NCI-H1092 (cell line): Measurements from ENCODE around the gene SPACA4.

ENCODE experiments used
- DNase-seq: peaks from one replicate; lab custom pipeline; 2025; lab: John Stamatoyannopoulos, UW

The SPACA4 gene

DNA sequence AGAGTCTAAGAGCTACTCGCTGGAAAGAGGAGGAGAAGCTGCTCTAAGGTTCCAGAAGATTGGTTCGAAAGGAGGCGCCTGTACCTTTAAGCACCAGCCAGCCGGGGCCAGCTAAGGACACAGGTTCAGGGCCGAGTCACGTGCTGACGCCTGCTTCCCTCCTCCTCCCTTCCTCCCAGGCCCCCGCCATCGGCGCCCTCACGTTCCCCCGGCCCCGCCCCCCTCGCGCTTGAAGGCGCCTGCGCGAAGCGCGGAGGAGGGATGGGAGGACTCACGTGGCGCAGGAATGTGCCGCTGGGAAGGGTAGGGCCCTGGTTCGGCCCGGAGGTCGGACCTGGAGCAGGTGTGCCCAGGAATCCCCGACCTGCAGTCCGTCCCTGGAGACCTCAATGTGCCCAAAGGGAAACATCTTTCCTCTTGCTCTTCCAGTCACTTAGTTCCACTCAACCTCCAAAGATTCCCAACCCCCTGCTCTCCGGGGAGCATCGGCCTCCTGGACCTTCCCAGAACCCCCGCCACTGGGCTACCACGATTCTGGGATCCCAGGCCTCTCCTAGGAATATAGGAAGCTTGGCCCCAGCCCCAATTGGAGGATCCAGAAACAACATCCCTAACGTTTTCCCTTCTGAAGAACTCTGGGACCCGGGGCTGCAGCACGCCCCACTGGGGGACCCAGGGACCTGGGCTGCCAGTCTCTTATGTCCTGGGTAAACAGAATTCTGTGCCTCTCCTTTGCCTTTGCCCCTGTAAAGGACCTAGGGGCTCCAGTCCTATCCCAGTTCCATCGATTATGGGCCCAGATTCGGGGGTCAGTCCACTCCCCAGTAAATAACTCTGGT is 28.1 kb downstream of the SPACA4 start:
- DNase-seq: peak; percentile 89

DNA sequence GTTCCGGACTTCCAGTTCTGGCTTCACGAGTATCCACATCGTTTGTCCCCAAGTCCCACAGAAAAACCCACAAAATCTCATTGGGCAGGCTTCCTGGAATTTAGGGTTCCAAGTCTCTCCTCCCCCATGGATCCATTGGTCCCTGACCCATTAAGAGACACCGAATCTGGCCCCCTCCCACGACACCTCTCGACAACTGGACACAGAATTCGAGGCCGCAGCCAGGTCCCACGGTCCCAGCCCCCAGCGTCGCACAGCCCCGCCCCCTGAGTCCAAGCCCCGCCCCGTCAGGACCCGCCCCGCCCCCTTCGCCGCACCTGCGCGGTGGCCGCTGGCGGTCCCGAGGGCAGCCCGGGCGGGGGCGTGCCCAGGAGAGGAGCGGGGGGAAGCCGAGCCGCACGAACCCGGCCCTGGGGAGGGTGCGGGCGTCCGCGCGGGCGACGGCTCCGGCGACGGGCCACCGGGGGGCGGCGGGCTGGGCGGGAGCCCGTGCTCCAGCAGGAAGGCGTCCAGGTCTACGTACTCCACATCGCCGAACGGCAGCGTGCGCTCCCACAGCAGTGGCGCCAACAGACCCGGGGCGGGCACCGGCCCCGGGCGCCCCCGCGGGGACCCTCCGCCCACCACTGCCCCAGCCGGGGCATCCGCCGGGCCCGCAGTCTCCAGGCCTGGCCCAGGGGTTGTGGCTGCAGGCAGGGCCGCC is 28.9 kb downstream of the SPACA4 start:
- DNase-seq: peak; percentile 22

DNA sequence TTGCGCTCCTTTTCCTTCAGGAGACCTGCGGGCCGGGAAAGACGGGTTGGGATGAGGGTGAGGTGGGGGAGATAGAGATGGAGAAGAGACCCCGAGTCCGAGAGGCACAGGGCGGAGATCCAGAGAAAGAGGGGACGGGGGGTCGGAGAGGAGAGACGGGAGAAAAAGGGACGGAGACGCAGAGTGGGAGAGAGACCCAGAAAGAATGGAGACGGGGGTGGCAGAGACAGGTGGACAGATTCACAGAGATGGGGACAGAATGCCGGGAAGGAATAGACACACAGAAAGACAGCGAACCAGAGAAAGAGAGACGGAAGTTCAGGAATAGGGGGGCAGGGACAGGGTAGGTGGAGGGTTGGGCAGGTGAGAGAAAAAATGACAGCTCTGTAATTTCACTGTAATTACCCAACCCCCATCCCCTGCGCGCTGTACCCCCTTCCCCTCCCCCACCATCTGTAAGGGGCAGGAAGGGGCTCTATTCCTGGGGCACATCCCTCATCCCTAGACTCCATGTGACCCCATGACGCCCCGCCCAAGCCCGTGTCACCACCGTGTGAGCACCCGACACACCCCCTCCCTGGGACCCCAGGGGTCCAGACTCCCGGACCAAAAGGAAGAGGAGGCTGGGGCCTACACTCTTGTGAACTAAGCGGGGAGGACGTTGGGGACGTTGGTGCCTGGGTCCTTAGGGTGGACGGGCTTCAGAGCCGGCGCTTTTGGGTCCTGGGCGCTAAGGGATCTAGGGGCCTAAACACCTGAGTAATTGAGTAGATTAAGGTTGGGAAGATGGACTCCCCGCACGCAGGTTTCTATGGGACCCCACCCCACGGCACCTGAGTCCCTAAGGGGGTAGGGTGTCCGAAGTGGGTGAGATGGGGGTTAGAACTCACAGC is 29.7 kb downstream of the SPACA4 start:
- DNase-seq: peak; percentile 12

DNA sequence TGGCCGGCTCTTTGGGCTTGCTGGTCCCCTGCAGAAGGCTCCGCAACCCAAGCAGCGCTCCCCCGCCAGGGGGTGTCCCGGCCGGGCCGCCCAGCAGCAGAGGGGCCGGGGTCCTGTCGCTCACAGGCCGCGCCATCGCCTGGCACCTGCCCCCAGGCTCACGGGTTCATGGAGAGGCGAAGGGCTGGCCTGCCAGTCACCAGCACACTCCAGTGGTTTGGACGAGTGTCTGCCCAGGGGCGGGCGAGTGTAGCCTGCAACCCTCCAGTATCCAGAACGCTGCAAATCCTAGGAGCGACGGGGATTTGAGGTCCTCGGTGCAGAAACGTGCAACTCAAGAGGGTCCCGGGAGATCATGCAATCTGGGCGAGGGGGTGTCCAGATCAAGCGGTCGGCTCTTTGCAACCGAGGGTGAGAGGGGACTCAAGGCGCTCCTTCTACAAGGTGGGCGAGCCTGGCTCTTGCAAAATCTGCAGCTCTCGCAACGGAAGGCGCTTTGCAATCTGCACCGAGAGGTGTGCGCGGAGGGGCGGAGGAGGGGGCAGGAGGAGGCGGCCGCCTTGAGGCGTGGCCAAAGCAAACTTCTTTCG is 30.4 kb downstream of the SPACA4 start, which contains the start of gene DBP:
Gene DBP, minus strand, starts transcription at position 521 of the 590 bp plus-strand sequence. Its CDS starts 385 bp downstream, at position 136.
- DNase-seq: peak; percentile 29

DNA sequence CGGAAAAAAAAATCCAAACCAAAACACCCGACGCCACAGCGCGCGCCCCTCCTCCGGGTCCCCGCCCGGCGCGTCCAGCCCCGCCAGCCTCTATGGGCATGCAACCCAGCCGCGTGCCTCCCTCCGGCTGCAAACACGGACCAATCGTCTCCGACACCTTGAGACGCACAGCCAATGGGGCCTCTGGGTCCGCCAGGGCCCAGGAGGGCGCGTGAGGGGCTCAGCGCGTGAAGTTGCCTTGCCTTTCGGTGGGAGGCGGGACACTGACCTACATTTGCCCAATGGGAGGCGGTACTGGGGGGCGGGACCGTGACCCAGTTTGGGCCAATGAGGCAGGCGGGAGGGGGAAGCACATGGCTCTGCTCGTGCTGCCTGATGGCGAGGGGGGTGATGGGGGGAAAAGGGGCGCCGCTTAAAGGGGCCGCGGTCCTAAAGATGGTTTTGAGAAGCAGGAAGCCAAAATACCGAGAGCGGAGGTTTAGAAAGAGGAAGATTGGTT is 31.0 kb downstream of the SPACA4 start:
- peak; percentile 94 for DNase-seq

DNA sequence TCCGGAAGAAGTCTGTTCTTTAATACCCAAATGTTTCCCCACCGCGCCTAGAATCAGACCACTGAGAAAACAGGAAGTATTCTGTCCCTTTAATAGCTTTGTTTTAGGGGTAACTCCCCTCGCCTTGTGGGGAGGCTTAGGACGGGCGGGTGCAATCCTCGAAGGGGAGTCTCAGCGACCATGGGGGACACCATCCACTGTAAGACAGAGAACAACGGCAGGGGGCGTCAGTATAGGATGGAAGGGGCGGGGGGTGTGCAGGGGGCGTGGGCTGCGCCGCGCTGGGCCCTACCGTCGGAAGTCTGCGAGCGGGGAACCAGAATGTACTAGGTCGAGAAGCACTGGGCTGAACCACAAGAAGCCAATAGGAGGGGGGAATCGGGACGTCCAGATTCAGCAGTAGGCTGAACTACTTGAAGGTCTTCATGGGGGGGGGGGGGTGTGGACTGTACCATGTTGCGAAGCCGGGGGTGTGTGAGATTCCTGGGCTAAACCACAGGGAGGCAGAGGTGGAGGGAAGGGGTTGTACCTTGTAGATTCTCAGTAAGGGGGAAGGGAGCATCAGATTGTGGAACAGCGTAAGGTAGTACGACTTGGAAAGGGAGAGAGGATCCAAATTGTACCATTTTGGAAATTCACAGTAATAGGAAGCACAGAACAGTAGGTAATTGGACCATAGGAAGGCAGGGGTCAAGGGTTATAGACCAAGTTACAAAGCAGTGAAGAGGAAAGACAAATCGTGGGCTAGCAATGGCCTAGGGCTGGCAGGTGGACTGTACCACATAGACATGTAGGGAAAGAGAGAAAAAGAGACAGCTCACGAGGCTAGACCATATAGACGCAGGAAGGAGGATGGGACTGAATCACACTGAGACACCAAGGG is 31.6 kb downstream of the SPACA4 start:
- DNase-seq: peak; percentile 74

DNA sequence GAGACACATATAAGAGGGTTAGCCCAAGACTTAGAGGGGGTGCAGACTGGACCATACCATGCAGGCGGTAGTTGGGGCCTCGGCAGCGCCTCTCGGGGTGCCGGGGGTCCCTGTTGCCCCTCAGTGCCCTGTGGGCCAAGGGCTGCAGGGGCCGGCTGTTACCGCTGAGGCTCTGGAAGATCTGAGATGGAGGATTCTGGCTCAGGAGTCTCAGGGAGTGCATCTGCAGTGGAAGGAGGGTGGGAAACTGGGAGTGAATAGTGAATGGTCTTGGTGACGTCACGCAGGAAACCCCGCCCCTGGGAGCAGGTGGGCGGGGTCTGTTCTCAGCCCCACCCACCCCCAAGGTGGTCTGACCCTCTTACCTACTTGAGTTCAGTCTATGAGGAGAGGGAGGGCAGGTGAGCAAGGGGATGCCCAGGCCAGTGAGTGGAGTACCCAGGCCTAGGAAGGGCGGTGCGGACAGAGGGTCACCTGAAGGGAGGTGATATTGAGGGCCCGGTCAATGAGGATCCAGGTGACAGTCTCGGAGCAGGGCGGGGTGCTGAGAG is 32.4 kb downstream of the SPACA4 start:
- DNase-seq: no peak

DNA sequence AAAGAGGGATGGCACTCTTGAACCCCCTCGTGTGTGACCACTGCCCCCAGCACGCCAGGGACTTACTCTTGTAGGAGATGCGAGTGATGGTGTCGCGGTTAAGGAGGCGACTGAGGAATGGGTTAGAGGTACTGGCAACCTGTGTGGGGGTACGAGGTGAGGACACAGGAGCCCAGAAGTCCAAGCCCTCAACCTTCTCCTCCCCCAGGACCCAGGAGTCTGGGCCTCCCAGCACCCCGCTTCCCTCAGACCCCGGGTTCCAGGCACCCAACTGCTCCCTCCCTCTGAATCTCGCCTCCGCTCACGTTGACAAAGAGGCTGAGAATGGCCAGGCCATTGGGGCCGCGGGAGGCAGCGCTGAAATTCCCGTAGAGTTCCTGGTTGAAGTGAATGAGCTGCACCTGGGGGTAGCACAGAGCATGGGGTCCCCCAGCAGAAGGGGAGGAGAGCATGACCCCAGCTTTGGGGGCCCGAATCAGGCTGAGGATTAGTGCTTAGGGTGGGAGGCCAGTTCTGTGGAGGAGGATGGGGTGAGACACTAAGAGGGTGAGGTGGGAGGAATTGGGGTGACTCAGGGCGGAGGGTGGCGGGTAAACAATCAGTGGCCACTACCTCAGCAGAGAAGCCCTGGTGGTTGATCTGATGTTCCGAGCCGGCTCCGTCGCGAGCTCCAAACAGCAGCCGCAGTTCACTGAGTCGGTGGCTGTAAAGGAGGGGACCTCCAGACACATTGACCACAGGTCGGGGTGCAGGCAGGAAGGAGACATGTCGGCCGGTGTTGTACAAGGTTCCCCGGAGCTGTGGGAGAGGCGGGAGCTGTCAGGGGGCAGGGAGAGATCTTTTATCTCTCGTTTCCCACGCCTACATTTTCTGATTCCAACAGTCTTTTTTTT is 33.2 kb downstream of the SPACA4 start:
- no peak for DNase-seq

DNA sequence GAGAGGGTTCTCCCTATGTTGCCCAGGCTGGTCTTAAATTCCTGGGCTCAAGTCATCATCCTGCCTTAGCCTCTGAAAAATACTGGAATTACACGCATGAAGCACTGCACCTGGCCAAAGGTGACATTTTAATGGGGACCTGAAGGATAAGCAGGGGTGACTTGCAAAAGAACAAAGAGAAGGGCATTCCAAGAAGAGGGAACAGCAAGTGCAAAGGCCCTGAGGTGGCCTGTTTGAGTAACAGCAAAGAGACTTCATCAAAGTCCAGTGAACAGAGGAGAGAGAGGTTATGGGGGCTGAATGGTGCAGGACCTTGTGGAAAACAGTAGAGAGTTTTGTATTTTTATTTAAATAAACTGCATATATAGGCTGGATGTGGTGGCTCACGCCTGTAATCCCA is 35.3 kb downstream of the SPACA4 start:
- no peak for DNase-seq

DNA sequence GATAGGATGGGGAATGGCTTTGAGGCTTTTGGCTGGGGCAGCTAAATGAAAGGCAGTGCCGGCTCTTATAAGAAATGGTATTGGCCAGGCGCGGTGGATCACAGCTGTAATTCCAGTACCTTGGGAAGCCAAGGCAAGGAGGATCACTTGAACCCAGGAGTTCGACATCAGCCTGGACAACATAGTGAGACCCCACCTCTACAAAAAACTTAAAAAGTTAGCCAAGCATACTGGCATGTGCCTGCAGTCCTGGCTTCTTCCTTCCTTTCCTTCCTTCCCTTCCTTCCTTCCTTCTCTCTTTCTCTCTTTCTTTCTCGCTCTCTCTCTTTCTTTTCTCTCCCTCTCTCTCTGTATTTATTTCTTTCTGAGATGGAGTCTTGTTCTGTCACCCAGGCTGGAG is 36.3 kb downstream of the SPACA4 start:
- no peak for DNase-seq

DNA sequence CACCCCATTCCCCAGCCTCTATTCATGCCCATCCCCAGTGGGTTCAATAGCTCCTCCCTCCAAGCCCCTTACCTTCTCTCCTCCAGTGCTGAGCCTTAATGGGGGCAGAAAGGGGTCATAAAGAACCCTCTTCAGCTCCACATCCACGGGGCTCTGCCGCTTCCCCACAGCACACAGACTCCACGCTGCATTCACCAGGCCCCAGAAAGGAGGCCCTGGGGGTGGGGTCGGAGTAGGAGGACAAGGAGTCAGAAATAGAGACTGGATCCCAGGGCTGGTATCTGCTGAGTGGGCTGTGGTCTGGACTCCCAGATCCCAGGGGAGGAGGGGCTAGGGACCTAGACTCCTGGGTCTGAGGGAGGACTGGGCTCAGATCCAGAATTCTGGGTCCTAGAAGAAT is 37.8 kb downstream of the SPACA4 start:
- DNase-seq: no peak

DNA sequence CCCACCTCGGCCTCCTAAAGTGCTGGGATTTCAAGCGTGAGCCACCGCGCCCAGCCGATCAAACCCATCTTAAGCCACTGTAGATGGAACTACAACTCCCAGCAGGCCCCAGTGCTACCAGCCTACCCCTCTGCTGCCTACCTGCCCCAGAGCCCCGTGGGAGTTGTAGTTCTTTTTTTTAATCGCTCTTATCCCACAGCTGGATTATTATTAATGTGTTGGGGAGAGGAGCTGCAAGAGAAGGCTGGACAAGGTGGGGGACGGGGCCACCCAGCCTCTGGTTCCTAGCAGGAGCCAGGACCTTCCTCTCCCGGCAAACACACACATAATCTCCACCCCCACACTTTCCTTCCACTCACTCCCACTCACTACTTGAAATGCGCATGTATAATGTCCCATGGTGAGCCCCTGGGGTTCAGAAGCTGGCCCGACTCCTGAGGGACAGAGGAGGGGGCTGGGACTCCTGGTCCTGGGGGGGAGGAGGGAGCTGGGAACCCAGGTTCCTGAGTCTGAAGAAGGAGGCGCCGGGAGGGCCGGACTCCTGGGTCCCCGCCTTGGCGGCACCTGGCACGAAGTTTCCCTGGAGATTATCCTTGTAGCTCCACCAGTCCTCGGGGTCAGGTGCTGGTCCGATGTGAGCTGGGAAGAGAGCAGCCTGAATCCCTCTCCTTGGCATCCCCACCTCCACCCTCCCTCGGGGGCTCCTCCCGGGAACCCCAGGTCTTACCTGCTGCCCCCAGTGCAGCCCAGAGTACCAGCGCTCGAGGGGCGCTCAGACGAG is 38.5 kb downstream of the SPACA4 start:
- DNase-seq: peak; percentile 38

DNA sequence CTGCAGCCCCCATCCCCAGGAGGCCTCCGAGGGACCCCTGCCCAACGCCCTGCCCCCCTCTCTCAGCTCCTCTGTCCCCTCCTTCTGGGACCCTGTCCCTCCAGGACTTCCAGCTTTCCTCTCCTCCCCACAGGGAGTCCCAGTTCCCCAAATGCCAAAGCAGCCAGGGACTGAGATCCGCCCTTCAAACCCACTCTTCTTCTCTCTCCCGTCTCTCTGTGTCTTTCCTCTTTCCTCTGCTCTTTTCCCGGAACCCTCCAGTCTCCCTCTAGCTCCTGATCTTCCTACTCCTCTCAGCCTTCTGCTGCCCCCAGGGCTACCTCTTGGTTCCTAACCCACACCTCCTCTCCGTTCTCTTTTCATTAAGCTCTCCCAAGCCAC is 39.1 kb downstream of the SPACA4 start:
- no peak for DNase-seq

DNA sequence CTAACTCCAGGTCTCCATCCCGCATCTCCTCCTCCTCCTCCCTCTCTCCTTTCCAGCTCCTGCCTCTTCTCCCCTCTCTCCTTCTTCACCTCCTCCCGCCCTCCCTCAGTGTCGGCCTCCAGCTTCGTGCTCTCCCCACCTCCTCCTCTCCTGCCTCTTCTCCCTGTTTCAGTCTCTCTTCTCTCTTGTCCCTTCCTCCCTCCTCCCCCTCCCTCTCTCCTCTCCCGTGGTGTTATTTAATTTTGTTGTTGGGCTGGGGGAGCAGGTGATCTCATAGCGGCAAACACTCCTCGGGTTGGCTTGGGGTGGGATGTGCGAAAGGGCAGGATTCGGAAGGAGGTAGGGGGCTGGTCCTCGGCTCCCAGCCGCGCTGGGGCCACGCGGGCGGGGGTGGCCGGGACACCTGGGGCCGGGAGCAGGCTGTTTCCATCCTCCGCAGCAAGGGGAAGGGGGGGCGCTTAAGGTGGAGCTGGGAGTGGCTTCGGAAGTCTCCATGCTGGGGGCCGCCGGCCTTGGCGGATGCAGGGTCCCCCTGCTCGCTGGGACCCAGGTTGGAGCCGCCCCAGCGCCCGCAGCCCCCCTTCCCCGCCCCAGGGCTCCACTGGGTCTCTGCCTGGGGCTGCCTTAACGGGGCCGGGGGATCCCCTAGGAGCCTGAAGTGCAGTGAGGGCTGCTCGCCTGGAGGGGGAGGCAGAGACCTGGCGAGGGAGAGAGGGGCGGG is 39.6 kb downstream of the SPACA4 start, which contains the start of gene CA11:
Gene CA11, minus strand, starts transcription at position 187 of the 721 bp plus-strand sequence. CDS start 555 bp downstream, outside the sequence.
- peak; percentile 74 for DNase-seq

DNA sequence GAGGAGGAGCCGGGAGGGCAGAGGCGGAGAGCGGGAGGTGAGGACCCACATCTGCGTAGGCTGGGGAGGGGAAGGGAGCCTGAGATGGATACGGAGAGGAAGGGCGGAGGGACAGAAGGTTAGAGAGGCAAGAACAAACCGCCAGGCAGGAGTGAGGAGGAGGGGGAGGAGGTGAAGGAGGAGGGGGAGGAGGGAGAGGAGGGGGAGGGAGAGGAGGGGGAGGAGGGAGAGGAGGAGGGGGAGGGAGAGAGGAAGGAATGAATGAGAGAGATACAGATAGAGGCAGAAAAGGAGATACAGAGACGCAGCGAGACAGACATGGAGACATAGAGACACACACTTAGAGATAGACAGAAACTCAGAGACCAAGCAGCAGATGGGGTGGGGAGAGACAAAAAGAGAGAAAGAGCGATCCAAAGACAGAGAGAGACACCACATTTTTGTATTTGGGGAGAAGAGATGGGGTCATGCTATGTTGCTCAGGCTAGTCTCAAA is 40.2 kb downstream of the SPACA4 start:
- no peak for DNase-seq

DNA sequence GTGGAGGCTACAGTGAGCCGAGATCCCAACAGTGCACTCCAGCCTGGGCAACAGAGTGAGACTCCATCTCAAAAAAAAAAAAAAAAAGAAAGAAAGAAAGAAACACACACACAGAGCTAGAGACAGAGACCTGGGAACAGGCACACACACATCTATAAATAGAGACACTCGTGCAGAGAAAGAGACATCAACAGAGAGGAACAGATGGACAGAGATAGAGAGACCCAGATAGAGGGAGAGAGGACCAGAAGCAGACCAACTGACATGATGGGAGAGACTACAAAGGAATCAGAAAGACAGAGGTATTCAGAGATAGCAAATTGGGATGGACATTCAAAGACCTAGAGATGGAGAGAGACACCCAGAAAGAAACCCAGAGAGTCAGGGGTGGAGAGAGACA is 41.6 kb downstream of the SPACA4 start:
- no peak for DNase-seq

DNA sequence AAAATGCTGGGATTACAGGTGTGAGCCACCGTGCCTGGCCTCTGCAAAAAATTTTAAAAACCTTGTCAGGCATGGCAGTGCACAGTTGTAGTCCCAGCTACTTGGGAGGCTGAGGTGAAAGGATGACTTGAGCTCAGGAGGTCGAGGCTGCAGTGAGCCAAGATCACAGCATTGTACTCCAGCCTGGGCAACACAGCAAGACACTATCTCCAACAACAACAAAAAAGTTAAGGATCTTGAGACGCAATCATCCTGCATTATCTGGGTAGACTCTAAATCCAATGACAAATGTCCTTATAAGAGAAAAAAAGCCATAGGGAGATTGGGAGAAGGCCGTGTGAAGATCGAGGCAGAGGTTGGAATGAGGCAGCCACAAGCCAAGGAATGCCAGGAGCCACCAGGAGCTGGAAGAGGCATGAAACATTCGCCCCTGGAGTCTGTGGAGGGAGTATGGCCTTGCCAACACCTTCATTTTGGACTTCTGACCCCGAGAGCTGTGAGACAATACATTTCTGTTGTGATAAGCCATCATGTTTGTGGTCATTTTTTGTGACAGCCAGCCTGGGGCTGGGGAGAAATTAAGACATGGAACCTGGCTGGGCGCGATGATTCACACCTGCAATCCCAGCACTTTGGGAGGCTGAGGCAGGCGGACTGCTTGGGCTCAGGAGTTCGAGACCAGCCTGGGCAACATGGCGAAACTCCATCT is 44.6 kb downstream of the SPACA4 start:
- DNase-seq: no peak
